IMR-90 (cell line): ENCODE results near the gene GRIK1.

Experiments used
- CTCF ChIP-seq: conservative IDR thresholded peaks from 2 replicates; pipeline ENCODE4 v1.5.1; 2012; ENCODE audit warnings: mild to moderate bottlenecking, low read depth, low read length, improper control_type of control experiment
- MXI1 ChIP-seq: IDR thresholded peaks from 2 replicates; pipeline ENCODE4 v1.6.1; 2012; ENCODE audit warnings: low read depth, mild to moderate bottlenecking, low read length, moderate library complexity, borderline replicate concordance
- POLR2A ChIP-seq: IDR thresholded peaks from 2 replicates; pipeline ENCODE4 v1.6.1; 2012; ENCODE audit warnings: mild to moderate bottlenecking, low read depth, low read length
- RCOR1 ChIP-seq: IDR thresholded peaks from 2 replicates; pipeline ENCODE4 v1.6.1; 2012; ENCODE audit warnings: mild to moderate bottlenecking, low read length, improper control_type of control experiment; ENCODE audit not compliant: insufficient replicate concordance
- RFX5 ChIP-seq: IDR thresholded peaks from 2 replicates; pipeline ENCODE4 v1.8.0; 2012; ENCODE audit warnings: low read depth, mild to moderate bottlenecking, low read length, moderate library complexity
- TF ChIP-seq, protein P1 (sequence below): fragments of 150-350 bp; IDR thresholded peaks from 2 replicates; pipeline ENCODE4 v1.6.1; 2017; ENCODE audit warnings: mild to moderate bottlenecking, antibody characterized with exemption, low read length, low read depth
- TF ChIP-seq, protein P2 (sequence below): fragments of 150-350 bp; IDR thresholded peaks from 2 replicates; pipeline ENCODE4 v1.6.1; 2016; ENCODE audit warnings: low read depth, mild to moderate bottlenecking, low read length, moderate library complexity, borderline replicate concordance

DNA sequence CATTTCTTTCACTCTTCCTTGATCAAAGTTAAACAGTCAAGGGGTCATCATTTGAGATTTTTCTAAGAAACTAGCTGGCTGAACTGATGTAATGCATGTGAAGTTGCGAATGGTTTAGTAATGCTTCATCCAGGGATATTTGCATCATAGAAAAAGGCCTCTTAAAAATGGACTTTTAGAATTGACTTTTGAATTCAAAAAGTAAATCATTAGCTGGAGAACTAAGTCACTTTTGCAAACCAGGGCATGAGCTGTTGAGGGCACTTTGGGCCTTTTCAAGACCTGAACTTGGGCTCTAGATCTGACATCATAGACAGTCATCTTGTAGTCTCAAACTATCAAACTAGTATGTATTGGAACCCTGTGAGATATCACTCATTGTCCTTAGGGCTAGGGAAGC, 85.0 kb downstream of the GRIK1 start:
- TF ChIP-seq, protein P1, sequence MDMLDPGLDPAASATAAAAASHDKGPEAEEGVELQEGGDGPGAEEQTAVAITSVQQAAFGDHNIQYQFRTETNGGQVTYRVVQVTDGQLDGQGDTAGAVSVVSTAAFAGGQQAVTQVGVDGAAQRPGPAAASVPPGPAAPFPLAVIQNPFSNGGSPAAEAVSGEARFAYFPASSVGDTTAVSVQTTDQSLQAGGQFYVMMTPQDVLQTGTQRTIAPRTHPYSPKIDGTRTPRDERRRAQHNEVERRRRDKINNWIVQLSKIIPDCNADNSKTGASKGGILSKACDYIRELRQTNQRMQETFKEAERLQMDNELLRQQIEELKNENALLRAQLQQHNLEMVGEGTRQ: no peak
- TF ChIP-seq RCOR1: no peak
- TF ChIP-seq CTCF: no peak
- no peak for TF ChIP-seq RFX5
- no peak for TF ChIP-seq POLR2A
- TF ChIP-seq MXI1: no peak
- TF ChIP-seq, protein P2, sequence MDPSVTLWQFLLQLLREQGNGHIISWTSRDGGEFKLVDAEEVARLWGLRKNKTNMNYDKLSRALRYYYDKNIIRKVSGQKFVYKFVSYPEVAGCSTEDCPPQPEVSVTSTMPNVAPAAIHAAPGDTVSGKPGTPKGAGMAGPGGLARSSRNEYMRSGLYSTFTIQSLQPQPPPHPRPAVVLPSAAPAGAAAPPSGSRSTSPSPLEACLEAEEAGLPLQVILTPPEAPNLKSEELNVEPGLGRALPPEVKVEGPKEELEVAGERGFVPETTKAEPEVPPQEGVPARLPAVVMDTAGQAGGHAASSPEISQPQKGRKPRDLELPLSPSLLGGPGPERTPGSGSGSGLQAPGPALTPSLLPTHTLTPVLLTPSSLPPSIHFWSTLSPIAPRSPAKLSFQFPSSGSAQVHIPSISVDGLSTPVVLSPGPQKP: no peak
